Keratinocyte (primary cell): ENCODE data around the gene SPATS2. TPM values are rescaled to one million over a fixed set of nuclear protein-coding genes. Genes with fewer than 3 reads are reported as not detected.

ENCODE experiments used
- DNase-seq: peaks from one replicate; pipeline ENCODE4 v3.0.0-alpha.2; 2011; ENCODE audit warnings: low read depth, missing footprints, low spot score
- FAIRE-seq: peaks from 2 replicates; lab custom pipeline; 2011; peaks lifted over from hg19 to GRCh38; lab: Jason Lieb, UNC
- H2AFZ ChIP-seq: 2 replicates; pipeline ENCODE4 v1.6.0; 2012; ENCODE audit warnings: low read length, control low read depth, inconsistent platforms; ENCODE audit not compliant: control insufficient read depth
- H3K27ac ChIP-seq: 2 replicates; pipeline ENCODE4 v1.5.1; 2011; ENCODE audit warnings: low read length; ENCODE audit not compliant: control insufficient read depth, insufficient read depth
- H3K27me3 ChIP-seq: 3 replicates; pipeline ENCODE4 v1.6.0; 2011; ENCODE audit warnings: low read length; ENCODE audit not compliant: control insufficient read depth, insufficient read depth; ENCODE audit errors: extremely low read depth
- H3K36me3 ChIP-seq, 2 experiments: 2 replicates in 1 of 2; 3 replicates in 1 of 2; pipeline ENCODE4 v1.5.1; 2011; ENCODE audit warnings: low read length in 2 of 2, mild to moderate bottlenecking in 1 of 2; ENCODE audit not compliant: control insufficient read depth in 2 of 2, insufficient read depth in 2 of 2; ENCODE audit errors: extremely low read depth in 1 of 2
- H3K4me1 ChIP-seq: 3 replicates; pipeline ENCODE4 v1.5.1; 2011; ENCODE audit warnings: low read length; ENCODE audit not compliant: control insufficient read depth, insufficient read depth; ENCODE audit errors: extremely low read depth
- H3K4me2 ChIP-seq: 3 replicates; pipeline ENCODE4 v1.6.0; 2011; ENCODE audit warnings: low read depth, low read length; ENCODE audit not compliant: control insufficient read depth, insufficient read depth; ENCODE audit errors: extremely low read depth
- H3K4me3 ChIP-seq, 3 experiments: fragments of 200-600 bp in 1 of 3; sonication (generic) in 1 of 3; 2 replicates in 2 of 3; 3 replicates in 1 of 3; pipeline ENCODE4 v1.5.1; 2011 to 2016; ENCODE audit warnings: low read length in 3 of 3, mild to moderate bottlenecking in 3 of 3, control low read depth in 2 of 3, inconsistent platforms in 1 of 3, low read depth in 1 of 3, mixed read lengths in 1 of 3, mixed run types in 1 of 3, moderate library complexity in 1 of 3; ENCODE audit not compliant: control insufficient read depth in 2 of 3, insufficient read depth in 2 of 3; ENCODE audit errors: extremely low read depth in 1 of 3
- H3K79me2 ChIP-seq: 2 replicates; pipeline ENCODE4 v1.6.0; 2012; ENCODE audit warnings: low read length; ENCODE audit not compliant: control insufficient read depth, insufficient read depth
- H3K9ac ChIP-seq: 3 replicates; pipeline ENCODE4 v1.6.0; 2011; ENCODE audit warnings: low read length; ENCODE audit not compliant: control insufficient read depth, insufficient read depth; ENCODE audit errors: extremely low read depth
- H3K9me1 ChIP-seq: 3 replicates; pipeline ENCODE4 v1.6.0; 2011; ENCODE audit warnings: low read length; ENCODE audit not compliant: control insufficient read depth, insufficient read depth; ENCODE audit errors: extremely low read depth
- H3K9me3 ChIP-seq: 2 replicates; pipeline ENCODE4 v1.5.1; 2012; ENCODE audit warnings: low read depth, low read length; ENCODE audit not compliant: control insufficient read depth
- H4K20me1 ChIP-seq: 3 replicates; pipeline ENCODE4 v1.6.0; 2011; ENCODE audit warnings: low read length; ENCODE audit not compliant: control insufficient read depth, insufficient read depth; ENCODE audit errors: extremely low read depth
- CTCF ChIP-seq, 3 experiments: IDR thresholded peaks in 1 of 3; conservative IDR thresholded peaks in 1 of 3; optimal IDR thresholded peaks in 1 of 3; 2 replicates in 2 of 3; 3 replicates in 1 of 3; pipeline versions ENCODE3 to v1.5.1; 2011; ENCODE audit warnings: low read length in 3 of 3, mild to moderate bottlenecking in 3 of 3, moderate library complexity in 2 of 3, control low read depth in 1 of 3, inconsistent platforms in 1 of 3; ENCODE audit not compliant: insufficient read depth in 2 of 3; ENCODE audit errors: extremely low read depth in 1 of 3
- EZH2 ChIP-seq: IDR thresholded peaks from one replicate; pipeline ENCODE4 v1.6.1; 2012; ENCODE audit warnings: inconsistent platforms, mild to moderate bottlenecking, low read length, moderate library complexity
- dilution Hi-C: fragments of 300-500 bp; cut with MboI; formaldehyde crosslinking; loops from one replicate; pipeline ENCODE4 v1.7.0; 2020; ENCODE audit warnings: low sequenced_read_pairs; ENCODE audit not compliant: extremely low pct_ligation_motif_present
- polyA plus RNA-seq, 5 experiments: library from polyadenylated mRNA; depleted of rRNA in 3 of 5; stranded (reverse) in 3 of 5; stranded (forward) in 1 of 5; unstranded in 1 of 5; fragments of >200 nt; gene quantifications; 1 replicate in 1 of 5; 2 replicates in 3 of 5; 3 replicates in 1 of 5; pipeline versions ENCODE4 v1.2.1 to v1.2.3, GENCODE V29; 2011 to 2012; ENCODE audit warnings: missing spikeins in 2 of 5, low read depth in 1 of 5, low replicate concordance in 1 of 5

SPATS2 gene
- polyA plus RNA-seq, 1 donor (not counting 4 experiments of a cell fraction or from before 2014, with no cell fraction given), result 47.9 TPM

- Histone ChIP-seq H3K4me2 (no peak overlapping the region), H3K36me3 (peaks cover 0 to 1% of the 10 kb centered on the region in 2 experiments), H4K20me1 (no peaks in the 10 kb centered on the region), H3K9ac (no peak overlapping the region), H3K27ac (no peak overlapping the region), H3K9me3 (no peaks in the 10 kb centered on the region), H3K79me2 (peaks cover 47% of the 10 kb centered on the region), H3K4me3 (no peak overlapping the region), H3K4me1 (no peaks in the 10 kb centered on the region), H3K27me3 (no peaks in the 10 kb centered on the region), H2AFZ (no peak overlapping the region), H3K9me1 (no peaks in the 10 kb centered on the region)
- FAIRE-seq, result no peak
- dilution Hi-C loops, result no loop called here
- no peak for DNase-seq
- TF ChIP-seq EZH2, result no peak
- TF ChIP-seq CTCF (optimal IDR thresholded peaks at IDR 0.05 in 1 of 3, IDR thresholded peaks at IDR 0.05 in 1 of 3, conservative IDR thresholded peaks at IDR 0.05 in 1 of 3; ENCODE audit: extremely low read depth in 1 of 3, insufficient read depth in 2 of 3, low read length in 3 of 3), result no peak
Observed at GRCh38 chr12:49397000-49397399, 29.7 kb downstream of the SPATS2 start.

- peaks cover 13% of the 10 kb centered on the region for H3K4me1 ChIP-seq
- TF ChIP-seq CTCF (optimal IDR thresholded peaks at IDR 0.05 in 1 of 3, IDR thresholded peaks at IDR 0.05 in 1 of 3, conservative IDR thresholded peaks at IDR 0.05 in 1 of 3; ENCODE audit: extremely low read depth in 1 of 3, insufficient read depth in 2 of 3, low read length in 3 of 3), result no peak
- TF ChIP-seq EZH2, result no peak
- no peak overlapping the region for H2AFZ ChIP-seq
- no peaks in the 10 kb centered on the region for H3K9me3 ChIP-seq
- FAIRE-seq (no peak), DNase-seq (no peak)
- H3K27ac ChIP-seq, result no peak overlapping the region
- peaks cover 58% of the 10 kb centered on the region for H3K79me2 ChIP-seq
- dilution Hi-C loops, result no loop called here
- no peak overlapping the region for H3K4me3 ChIP-seq
- H3K9ac ChIP-seq, result no peak overlapping the region
- no peaks in the 10 kb centered on the region for H3K27me3 ChIP-seq
- no peaks in the 10 kb centered on the region for H3K9me1 ChIP-seq
- H3K4me2 ChIP-seq, result no peak overlapping the region
- H3K36me3 ChIP-seq, result peaks cover 0 to 1% of the 10 kb centered on the region in 2 experiments
- no peaks in the 10 kb centered on the region for H4K20me1 ChIP-seq
Observed at GRCh38 chr12:49400304-49400703, 33.0 kb downstream of the SPATS2 start.
